ENCODE measurements around the gene COL27A1.

Gene COL27A1

DNA sequence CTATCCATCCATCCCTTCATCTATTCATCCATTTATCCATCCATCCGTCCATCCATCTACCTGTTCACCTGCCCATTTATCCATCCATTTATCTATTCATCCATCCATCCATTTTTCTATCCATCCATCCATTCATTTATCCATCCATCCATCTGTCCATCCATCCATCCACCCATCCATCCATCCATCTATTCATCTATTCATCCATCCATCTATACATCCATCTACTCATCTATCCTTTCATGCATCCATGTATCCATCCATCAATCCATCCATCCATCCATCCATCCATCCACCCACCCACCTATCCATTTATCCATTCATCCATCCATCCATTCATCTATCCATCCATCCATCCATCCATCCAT is 10.8 kb downstream of the COL27A1 start:
- no peak overlapping the region for H3K4me3 ChIP-seq (ENCODE audit: low read depth, low read length)
- TF ChIP-seq, protein P1, sequence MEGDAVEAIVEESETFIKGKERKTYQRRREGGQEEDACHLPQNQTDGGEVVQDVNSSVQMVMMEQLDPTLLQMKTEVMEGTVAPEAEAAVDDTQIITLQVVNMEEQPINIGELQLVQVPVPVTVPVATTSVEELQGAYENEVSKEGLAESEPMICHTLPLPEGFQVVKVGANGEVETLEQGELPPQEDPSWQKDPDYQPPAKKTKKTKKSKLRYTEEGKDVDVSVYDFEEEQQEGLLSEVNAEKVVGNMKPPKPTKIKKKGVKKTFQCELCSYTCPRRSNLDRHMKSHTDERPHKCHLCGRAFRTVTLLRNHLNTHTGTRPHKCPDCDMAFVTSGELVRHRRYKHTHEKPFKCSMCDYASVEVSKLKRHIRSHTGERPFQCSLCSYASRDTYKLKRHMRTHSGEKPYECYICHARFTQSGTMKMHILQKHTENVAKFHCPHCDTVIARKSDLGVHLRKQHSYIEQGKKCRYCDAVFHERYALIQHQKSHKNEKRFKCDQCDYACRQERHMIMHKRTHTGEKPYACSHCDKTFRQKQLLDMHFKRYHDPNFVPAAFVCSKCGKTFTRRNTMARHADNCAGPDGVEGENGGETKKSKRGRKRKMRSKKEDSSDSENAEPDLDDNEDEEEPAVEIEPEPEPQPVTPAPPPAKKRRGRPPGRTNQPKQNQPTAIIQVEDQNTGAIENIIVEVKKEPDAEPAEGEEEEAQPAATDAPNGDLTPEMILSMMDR (IDR thresholded peaks at IDR 0.05; ENCODE audit: borderline replicate concordance, insufficient read depth, low read depth, low read length): no peak

- H3K4me3 ChIP-seq (ENCODE audit: low read depth, low read length): no peak overlapping the region
- TF ChIP-seq, protein P1 (IDR thresholded peaks at IDR 0.05; ENCODE audit: borderline replicate concordance, insufficient read depth, low read depth, low read length): no peak
These were observed 11.6 kb downstream of the COL27A1 start for GRCh38 chr9:114166614-114167572.

DNA sequence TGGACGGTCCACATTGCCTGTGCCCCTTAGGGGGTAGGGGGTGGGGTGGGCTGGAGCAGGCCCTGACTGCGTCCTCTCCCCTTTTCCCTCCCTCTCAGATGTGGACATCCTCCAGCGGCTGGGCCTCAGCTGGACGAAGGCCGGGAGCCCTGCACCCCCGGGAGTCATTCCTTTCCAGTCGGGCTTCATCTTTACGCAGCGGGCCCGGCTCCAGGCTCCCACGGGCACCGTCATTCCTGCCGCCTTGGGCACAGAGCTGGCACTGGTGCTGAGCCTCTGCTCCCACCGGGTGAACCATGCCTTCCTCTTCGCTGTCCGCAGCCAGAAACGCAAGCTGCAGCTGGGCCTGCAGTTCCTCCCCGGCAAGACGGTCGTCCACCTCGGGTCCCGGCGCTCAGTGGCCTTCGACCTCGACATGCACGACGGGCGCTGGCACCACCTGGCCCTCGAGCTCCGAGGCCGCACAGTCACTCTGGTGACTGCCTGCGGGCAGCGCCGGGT is 12.3 kb downstream of the COL27A1 start:
- TF ChIP-seq, protein P1 (IDR thresholded peaks at IDR 0.05; ENCODE audit: borderline replicate concordance, insufficient read depth, low read depth, low read length): no peak
- H3K4me3 ChIP-seq (ENCODE audit: low read depth, low read length): no peak overlapping the region

DNA sequence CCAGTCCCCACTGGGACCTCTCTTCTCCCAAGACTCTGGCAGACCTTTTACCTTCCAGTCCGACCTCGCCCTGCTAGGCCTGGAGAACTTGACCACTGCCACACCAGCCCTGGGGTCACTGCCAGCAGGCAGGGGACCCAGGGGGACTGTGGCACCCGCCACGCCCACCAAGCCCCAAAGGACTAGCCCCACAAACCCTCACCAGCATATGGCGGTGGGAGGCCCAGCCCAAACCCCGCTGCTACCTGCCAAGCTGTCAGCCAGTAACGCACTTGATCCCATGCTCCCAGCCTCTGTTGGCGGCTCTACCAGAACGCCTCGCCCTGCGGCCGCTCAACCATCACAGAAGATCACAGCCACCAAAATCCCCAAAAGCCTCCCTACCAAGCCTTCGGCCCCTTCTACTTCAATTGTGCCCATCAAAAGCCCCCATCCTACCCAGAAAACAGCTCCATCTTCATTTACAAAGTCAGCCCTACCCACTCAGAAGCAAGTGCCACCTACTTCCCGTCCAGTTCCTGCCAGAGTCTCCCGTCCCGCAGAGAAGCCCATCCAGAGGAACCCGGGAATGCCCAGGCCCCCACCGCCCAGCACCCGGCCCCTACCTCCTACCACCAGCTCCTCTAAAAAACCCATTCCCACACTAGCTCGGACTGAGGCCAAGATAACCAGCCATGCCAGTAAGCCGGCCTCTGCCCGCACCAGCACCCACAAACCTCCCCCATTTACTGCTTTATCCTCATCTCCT is 13.1 kb downstream of the COL27A1 start:
- H3K4me3 ChIP-seq (ENCODE audit: low read depth, low read length): no peak overlapping the region
- TF ChIP-seq, protein P1 (IDR thresholded peaks at IDR 0.05; ENCODE audit: borderline replicate concordance, insufficient read depth, low read depth, low read length): no peak

DNA sequence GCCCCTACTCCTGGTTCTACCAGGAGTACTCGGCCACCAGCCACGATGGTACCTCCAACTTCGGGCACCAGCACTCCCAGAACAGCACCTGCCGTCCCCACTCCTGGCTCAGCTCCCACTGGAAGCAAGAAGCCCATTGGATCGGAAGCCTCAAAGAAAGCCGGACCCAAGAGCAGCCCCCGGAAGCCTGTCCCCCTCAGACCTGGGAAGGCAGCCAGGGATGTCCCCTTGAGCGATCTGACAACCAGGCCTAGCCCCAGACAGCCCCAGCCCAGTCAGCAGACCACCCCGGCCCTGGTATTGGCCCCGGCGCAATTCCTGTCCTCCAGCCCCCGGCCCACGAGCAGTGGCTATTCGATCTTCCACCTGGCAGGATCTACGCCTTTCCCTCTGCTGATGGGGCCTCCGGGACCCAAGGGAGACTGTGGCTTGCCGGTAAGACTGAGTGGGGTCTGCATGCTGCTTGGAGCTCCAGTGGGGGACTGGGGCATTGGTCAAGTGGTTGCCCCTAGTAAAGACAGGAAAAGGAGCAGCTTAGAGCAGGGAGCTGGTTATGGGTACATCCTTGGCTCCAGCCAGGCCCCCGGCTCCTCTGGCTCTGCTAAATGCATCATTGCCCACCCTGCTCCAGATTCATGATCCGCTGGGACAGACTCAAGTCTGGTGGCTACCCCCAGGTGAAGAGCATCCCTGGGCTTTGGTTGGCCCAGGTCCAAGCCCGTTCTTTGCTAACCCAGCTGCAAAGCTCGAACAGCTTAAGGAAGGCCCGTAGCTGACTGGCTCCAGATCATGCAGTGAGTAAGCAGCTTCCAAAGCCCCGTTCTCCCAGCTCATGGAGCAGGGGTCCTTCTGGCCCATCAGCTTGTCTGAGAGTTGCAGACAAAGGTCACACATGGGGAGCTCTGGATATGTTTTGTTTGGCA is 14.0 kb downstream of the COL27A1 start:
- TF ChIP-seq, protein P1 (IDR thresholded peaks at IDR 0.05; ENCODE audit: borderline replicate concordance, insufficient read depth, low read depth, low read length): no peak
- no peak overlapping the region for H3K4me3 ChIP-seq (ENCODE audit: low read depth, low read length)

DNA sequence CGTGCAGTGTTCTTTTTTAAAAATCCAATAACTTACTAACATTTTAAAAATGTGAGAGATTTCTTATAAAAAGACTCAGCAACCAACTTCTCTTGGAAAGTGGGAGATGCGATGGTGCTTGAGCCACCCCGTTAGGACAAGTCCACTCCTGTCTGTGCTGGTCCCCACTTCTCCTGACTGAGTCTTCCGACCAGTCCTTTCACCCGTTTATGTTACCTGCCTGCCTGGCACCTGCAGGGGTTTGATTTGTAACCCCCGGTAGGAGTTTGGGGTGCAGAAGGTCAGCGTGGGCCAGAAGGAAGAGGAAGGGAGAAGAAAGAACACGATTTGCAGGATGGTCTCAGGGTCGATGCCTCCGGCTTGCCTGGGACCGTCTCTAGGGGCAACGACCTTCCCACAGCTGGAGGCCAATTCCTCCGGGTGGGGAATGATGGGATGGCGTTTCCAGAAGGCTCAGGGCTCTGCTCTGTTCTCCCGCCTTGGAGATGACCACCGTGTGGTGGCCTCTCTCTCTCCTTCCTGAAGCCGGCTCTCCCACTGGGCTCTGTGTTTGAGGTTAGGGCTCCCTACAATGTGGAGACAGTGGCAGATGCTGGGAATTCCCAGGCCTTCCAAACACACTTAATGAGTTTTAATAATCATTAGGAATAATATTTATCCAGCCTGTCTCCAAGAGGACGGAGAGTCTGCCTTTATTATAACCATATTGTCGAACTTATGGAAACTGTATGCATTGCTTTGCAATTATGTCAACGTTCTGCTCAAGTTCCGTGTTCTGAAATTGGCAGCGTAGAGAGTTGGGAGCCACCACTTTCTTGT is 14.8 kb downstream of the COL27A1 start:
- TF ChIP-seq, protein P1 (IDR thresholded peaks at IDR 0.05; ENCODE audit: borderline replicate concordance, insufficient read depth, low read depth, low read length): no peak
- no peak overlapping the region for H3K4me3 ChIP-seq (ENCODE audit: low read depth, low read length)

All from GM12875 (cell line).